ENCODE results near the gene RAB13.
"Not testable (repeated sequence)": the region's sequence is repeated elsewhere in the genome, so short reads cannot be mapped to it uniquely, and the experiment has no call there.

DNA sequence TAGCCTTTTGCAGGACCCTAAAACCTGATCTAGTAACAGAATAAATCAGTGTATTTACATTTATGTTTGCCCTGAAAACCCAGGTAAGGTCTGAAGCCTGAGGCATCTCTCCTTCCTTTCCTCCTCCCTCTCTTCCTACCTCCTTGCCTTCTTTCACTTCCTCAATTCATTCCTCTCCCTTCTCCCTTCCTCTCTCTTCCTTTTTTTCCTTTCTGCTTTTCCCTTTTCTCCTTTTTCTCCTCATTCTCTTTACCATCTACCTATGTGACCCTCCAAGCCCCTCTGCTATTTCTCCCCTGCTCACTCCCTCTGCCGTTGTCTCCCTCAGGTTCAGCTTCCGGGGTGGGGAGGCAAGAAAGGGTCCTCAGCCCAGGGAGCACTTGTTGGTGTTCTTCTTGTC is 4.4 kb downstream of the RAB13 start:
- TF ChIP-seq POLR2A (IDR thresholded peaks at IDR 0.05; ENCODE audit: low read depth, low read length); POLR2AphosphoS5 (IDR thresholded peaks at IDR 0.05; ENCODE audit: insufficient read depth, low read depth, low read length); FOS (IDR thresholded peaks at IDR 0.05; ENCODE audit: borderline replicate concordance, insufficient read depth, low read length); MYC (IDR thresholded peaks at IDR 0.05; ENCODE audit: low read depth, low read length); EZH2 (IDR thresholded peaks at IDR 0.05; ENCODE audit: borderline replicate concordance, low read depth, low read length, severe bottlenecking); GATA2 (IDR thresholded peaks at IDR 0.05; ENCODE audit: insufficient read depth, insufficient read length, low read depth, low read length); JUN (IDR thresholded peaks at IDR 0.05; ENCODE audit: borderline replicate concordance, insufficient read depth, insufficient read length, low read depth): not testable (repeated sequence)
- TF ChIP-seq, protein P1, sequence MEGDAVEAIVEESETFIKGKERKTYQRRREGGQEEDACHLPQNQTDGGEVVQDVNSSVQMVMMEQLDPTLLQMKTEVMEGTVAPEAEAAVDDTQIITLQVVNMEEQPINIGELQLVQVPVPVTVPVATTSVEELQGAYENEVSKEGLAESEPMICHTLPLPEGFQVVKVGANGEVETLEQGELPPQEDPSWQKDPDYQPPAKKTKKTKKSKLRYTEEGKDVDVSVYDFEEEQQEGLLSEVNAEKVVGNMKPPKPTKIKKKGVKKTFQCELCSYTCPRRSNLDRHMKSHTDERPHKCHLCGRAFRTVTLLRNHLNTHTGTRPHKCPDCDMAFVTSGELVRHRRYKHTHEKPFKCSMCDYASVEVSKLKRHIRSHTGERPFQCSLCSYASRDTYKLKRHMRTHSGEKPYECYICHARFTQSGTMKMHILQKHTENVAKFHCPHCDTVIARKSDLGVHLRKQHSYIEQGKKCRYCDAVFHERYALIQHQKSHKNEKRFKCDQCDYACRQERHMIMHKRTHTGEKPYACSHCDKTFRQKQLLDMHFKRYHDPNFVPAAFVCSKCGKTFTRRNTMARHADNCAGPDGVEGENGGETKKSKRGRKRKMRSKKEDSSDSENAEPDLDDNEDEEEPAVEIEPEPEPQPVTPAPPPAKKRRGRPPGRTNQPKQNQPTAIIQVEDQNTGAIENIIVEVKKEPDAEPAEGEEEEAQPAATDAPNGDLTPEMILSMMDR (IDR thresholded peaks at IDR 0.05; ENCODE audit: extremely low read depth in 1 of 2, insufficient read depth in 1 of 2, low read depth in 1 of 2, low read length in 2 of 2), result not testable (repeated sequence)
- TF ChIP-seq, protein P2, sequence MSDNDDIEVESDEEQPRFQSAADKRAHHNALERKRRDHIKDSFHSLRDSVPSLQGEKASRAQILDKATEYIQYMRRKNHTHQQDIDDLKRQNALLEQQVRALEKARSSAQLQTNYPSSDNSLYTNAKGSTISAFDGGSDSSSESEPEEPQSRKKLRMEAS (IDR thresholded peaks at IDR 0.05; ENCODE audit: insufficient read depth, insufficient read length), result not testable (repeated sequence)
